SK-N-SH treated with all-trans-retinoic acid at 6 μM for 48 hours (cell line): ENCODE results near the gene UBE2H.

Experiments
- ARNTL ChIP-seq: fragments of 450-650 bp; formaldehyde crosslinking; IDR thresholded peaks from 2 replicates; pipeline ENCODE4 v1.5.0; 2020; ENCODE audit warnings: low read depth, mild to moderate bottlenecking, moderate library complexity, borderline replicate concordance
- CSDC2 ChIP-seq: fragments of 250-450 bp; sonication (Bioruptor Pico); IDR thresholded peaks from 2 replicates; pipeline ENCODE4 v1.5.0; 2020; ENCODE audit warnings: mild to moderate bottlenecking, moderate library complexity
- ESRRG ChIP-seq: fragments of 250-450 bp; sonication (Bioruptor Pico); IDR thresholded peaks from 2 replicates; pipeline ENCODE4 v1.6.1; 2021; ENCODE audit warnings: mild to moderate bottlenecking
- ISL1 ChIP-seq: fragments of 250-450 bp; sonication (Bioruptor Pico); IDR thresholded peaks from 2 replicates; pipeline ENCODE4 v2.1.2; 2022; ENCODE audit warnings: mild to moderate bottlenecking, moderate library complexity
- OSR1 ChIP-seq: fragments of 250-450 bp; sonication (Bioruptor Pico); IDR thresholded peaks from 2 replicates; pipeline ENCODE4 v1.8.0; 2022; ENCODE audit warnings: moderate library complexity, mild to moderate bottlenecking, inconsistent platforms
- SNAI2 ChIP-seq: fragments of 250-450 bp; sonication (Bioruptor Pico); IDR thresholded peaks from 2 replicates; pipeline ENCODE4 v1.5.0; 2020; ENCODE audit warnings: mild to moderate bottlenecking, moderate library complexity
- TCF4 ChIP-seq: fragments of 250-450 bp; sonication (Bioruptor Pico); IDR thresholded peaks from 2 replicates; pipeline ENCODE4 v1.8.0; 2021; ENCODE audit warnings: mild to moderate bottlenecking, moderate library complexity, borderline replicate concordance
- TSHZ2 ChIP-seq: fragments of 250-450 bp; sonication (Bioruptor Pico); IDR thresholded peaks from 2 replicates; pipeline ENCODE4 v1.5.0; 2020; ENCODE audit warnings: mild to moderate bottlenecking, moderate library complexity
- ZFP30 ChIP-seq: fragments of 450-650 bp; formaldehyde crosslinking; IDR thresholded peaks from 2 replicates; pipeline ENCODE4 v1.5.0; 2022; ENCODE audit warnings: mild to moderate bottlenecking, moderate library complexity
- ZNF70 ChIP-seq: fragments of 450-650 bp; formaldehyde crosslinking; IDR thresholded peaks from 2 replicates; pipeline ENCODE4 v1.5.0; 2020; ENCODE audit warnings: mild to moderate bottlenecking, moderate library complexity
- ZNF8 ChIP-seq: fragments of 450-650 bp; formaldehyde crosslinking; IDR thresholded peaks from 2 replicates; pipeline ENCODE4 v1.5.0; 2020; ENCODE audit warnings: mild to moderate bottlenecking, moderate library complexity
- TF ChIP-seq, protein P1 (sequence below): fragments of 250-450 bp; sonication (Bioruptor Pico); IDR thresholded peaks from 2 replicates; pipeline ENCODE4 v1.5.1; 2020; ENCODE audit warnings: low read depth, mild to moderate bottlenecking, moderate library complexity
- TF ChIP-seq, protein P2 (sequence below): fragments of 250-450 bp; sonication (Bioruptor Pico); IDR thresholded peaks from 2 replicates; pipeline ENCODE4 v1.8.0; 2020; ENCODE audit warnings: mild to moderate bottlenecking, moderate library complexity, borderline replicate concordance

- TF ChIP-seq, protein P1, sequence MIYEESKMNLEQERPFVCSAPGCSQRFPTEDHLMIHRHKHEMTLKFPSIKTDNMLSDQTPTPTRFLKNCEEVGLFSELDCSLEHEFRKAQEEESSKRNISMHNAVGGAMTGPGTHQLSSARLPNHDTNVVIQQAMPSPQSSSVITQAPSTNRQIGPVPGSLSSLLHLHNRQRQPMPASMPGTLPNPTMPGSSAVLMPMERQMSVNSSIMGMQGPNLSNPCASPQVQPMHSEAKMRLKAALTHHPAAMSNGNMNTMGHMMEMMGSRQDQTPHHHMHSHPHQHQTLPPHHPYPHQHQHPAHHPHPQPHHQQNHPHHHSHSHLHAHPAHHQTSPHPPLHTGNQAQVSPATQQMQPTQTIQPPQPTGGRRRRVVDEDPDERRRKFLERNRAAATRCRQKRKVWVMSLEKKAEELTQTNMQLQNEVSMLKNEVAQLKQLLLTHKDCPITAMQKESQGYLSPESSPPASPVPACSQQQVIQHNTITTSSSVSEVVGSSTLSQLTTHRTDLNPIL (CRISPR knock-in tag), result no peak
- no peak for TF ChIP-seq ISL1
- TF ChIP-seq, protein P2, sequence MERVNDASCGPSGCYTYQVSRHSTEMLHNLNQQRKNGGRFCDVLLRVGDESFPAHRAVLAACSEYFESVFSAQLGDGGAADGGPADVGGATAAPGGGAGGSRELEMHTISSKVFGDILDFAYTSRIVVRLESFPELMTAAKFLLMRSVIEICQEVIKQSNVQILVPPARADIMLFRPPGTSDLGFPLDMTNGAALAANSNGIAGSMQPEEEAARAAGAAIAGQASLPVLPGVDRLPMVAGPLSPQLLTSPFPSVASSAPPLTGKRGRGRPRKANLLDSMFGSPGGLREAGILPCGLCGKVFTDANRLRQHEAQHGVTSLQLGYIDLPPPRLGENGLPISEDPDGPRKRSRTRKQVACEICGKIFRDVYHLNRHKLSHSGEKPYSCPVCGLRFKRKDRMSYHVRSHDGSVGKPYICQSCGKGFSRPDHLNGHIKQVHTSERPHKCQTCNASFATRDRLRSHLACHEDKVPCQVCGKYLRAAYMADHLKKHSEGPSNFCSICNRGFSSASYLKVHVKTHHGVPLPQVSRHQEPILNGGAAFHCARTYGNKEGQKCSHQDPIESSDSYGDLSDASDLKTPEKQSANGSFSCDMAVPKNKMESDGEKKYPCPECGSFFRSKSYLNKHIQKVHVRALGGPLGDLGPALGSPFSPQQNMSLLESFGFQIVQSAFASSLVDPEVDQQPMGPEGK (CRISPR knock-in tag), result no peak
- TF ChIP-seq CSDC2, result no peak
- no peak for TF ChIP-seq ZNF70 (CRISPR knock-in tag)
- no peak for TF ChIP-seq ZNF8
- TF ChIP-seq ARNTL (CRISPR knock-in tag), result no peak
- TF ChIP-seq TSHZ2 (CRISPR knock-in tag), result no peak
- TF ChIP-seq SNAI2 (CRISPR knock-in tag), result no peak
- no peak for TF ChIP-seq OSR1 (CRISPR knock-in tag)
- TF ChIP-seq ESRRG (CRISPR knock-in tag), result no peak
- no peak for TF ChIP-seq TCF4 (CRISPR knock-in tag)
- TF ChIP-seq ZFP30, result no peak
Observed at GRCh38 chr7:129843365-129843898, 109.3 kb downstream of the UBE2H start.
